ENCODE data around the gene DOCK1.

Gene DOCK1

GRCh38 chr10:127303105-127303504 lies 397.9 kb downstream of the DOCK1 start:
- H3K27me3 ChIP-seq (ENCODE audit: insufficient read depth, low read depth): no peaks in the 10 kb centered on the region

GRCh38 chr10:127303746-127304145 lies 398.5 kb downstream of the DOCK1 start:
- Histone ChIP-seq H3K4me1 (ENCODE audit: low read depth, poor library complexity, severe bottlenecking) (no peaks in the 10 kb centered on the region), H3K79me2 (ENCODE audit: insufficient read depth, low read depth) (no peaks in the 10 kb centered on the region), H3K4me2 (no peak overlapping the region), H3K36me3 (ENCODE audit: insufficient read depth) (no peaks in the 10 kb centered on the region), H3K9ac (no peak overlapping the region), H2AFZ (ENCODE audit: low read depth) (no peak overlapping the region), H3K27ac (no peak overlapping the region), H4K20me1 (ENCODE audit: insufficient read depth) (no peaks in the 10 kb centered on the region), H3K4me3 (IDR thresholded peaks at IDR 0.05; ENCODE audit: insufficient read depth, low read depth, low read length) (no peak overlapping the region), H3K27me3 (ENCODE audit: insufficient read depth, low read depth) (no peaks in the 10 kb centered on the region)
- TF ChIP-seq CTCF (conservative IDR thresholded peaks at IDR 0.05; ENCODE audit: low read depth, low read length): no peak

More at GRCh38 chr10:127303105-127303504, 397.9 kb downstream of the DOCK1 start:
- Histone ChIP-seq H3K27ac (no peak overlapping the region), H3K4me2 (no peak overlapping the region), H3K4me3 (IDR thresholded peaks at IDR 0.05; ENCODE audit: insufficient read depth, low read depth, low read length) (no peak overlapping the region), H4K20me1 (ENCODE audit: insufficient read depth) (no peaks in the 10 kb centered on the region), H3K36me3 (ENCODE audit: insufficient read depth) (no peaks in the 10 kb centered on the region), H3K79me2 (ENCODE audit: insufficient read depth, low read depth) (no peaks in the 10 kb centered on the region), H3K4me1 (ENCODE audit: low read depth, poor library complexity, severe bottlenecking) (no peaks in the 10 kb centered on the region), H2AFZ (ENCODE audit: low read depth) (no peak overlapping the region), H3K9ac (no peak overlapping the region)
- TF ChIP-seq CTCF (conservative IDR thresholded peaks at IDR 0.05; ENCODE audit: low read depth, low read length): no peak

- Histone ChIP-seq H3K36me3 (ENCODE audit: insufficient read depth) (no peaks in the 10 kb centered on the region), H3K4me3 (IDR thresholded peaks at IDR 0.05; ENCODE audit: insufficient read depth, low read depth, low read length) (no peak overlapping the region), H2AFZ (ENCODE audit: low read depth) (no peak overlapping the region), H3K27ac (no peak overlapping the region), H4K20me1 (ENCODE audit: insufficient read depth) (no peaks in the 10 kb centered on the region), H3K79me2 (ENCODE audit: insufficient read depth, low read depth) (no peaks in the 10 kb centered on the region), H3K27me3 (ENCODE audit: insufficient read depth, low read depth) (no peaks in the 10 kb centered on the region), H3K4me2 (no peak overlapping the region), H3K9ac (no peak overlapping the region), H3K4me1 (ENCODE audit: low read depth, poor library complexity, severe bottlenecking) (no peaks in the 10 kb centered on the region)
- TF ChIP-seq CTCF (conservative IDR thresholded peaks at IDR 0.05; ENCODE audit: low read depth, low read length): no peak
These were observed 401.3 kb downstream of the DOCK1 start for GRCh38 chr10:127306479-127306878.

- TF ChIP-seq CTCF (conservative IDR thresholded peaks at IDR 0.05; ENCODE audit: low read depth, low read length): no peak
- Histone ChIP-seq H3K79me2 (ENCODE audit: insufficient read depth, low read depth) (no peaks in the 10 kb centered on the region), H3K27ac (no peak overlapping the region), H3K27me3 (ENCODE audit: insufficient read depth, low read depth) (no peaks in the 10 kb centered on the region), H3K36me3 (ENCODE audit: insufficient read depth) (no peaks in the 10 kb centered on the region), H3K4me1 (ENCODE audit: low read depth, poor library complexity, severe bottlenecking) (no peaks in the 10 kb centered on the region), H3K4me2 (no peak overlapping the region), H4K20me1 (ENCODE audit: insufficient read depth) (no peaks in the 10 kb centered on the region), H2AFZ (ENCODE audit: low read depth) (no peak overlapping the region), H3K4me3 (IDR thresholded peaks at IDR 0.05; ENCODE audit: insufficient read depth, low read depth, low read length) (no peak overlapping the region), H3K9ac (no peak overlapping the region)
These were observed 402.1 kb downstream of the DOCK1 start for GRCh38 chr10:127307338-127307737.

Measured in KMS-11 (cell line).